GM21381 (cell line): Measurements from ENCODE around the gene RAB11FIP4.
A peak's percentile ranks its signal among the peaks of the same experiment; 100 is the strongest.

ENCODE experiments used
- ATAC-seq: cut with Tn5 transposase; IDR thresholded peaks from one replicate; pipeline ENCODE4 v1.9.1; 2021; ENCODE audit warnings: mild to moderate bottlenecking, moderate library complexity; ENCODE audit not compliant: unreplicated experiment

Gene RAB11FIP4

GRCh38 chr17:31481783-31482081 lies 90.3 kb downstream of the RAB11FIP4 start:
- ATAC-seq: no peak

DNA sequence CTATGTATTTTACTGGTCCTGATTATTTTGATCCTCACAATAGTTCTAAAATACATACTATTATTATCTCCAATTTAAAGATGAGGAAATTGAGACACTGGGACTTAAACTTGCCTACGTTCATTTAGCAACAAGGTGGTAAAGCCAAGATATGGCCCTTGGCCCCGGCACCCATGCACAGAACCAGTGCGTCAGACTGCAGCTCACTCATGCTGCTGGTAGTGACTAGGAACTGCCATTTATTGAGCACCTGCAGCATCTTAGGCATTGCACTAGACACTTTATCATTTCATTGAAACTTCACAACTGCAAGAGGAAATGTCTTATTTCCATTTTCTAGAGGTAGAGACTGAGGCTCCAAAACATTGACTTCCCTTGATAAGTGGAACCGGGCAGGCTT lies 93.3 kb downstream of the RAB11FIP4 start:
- ATAC-seq: no peak

- no peak for ATAC-seq
Observed at GRCh38 chr17:31486351-31487062, 95.0 kb downstream of the RAB11FIP4 start.

GRCh38 chr17:31487063-31487647 lies 95.7 kb downstream of the RAB11FIP4 start:
- ATAC-seq: no peak

- peak; percentile 78 for ATAC-seq
Observed at GRCh38 chr17:31487648-31488263, 96.3 kb downstream of the RAB11FIP4 start.

DNA sequence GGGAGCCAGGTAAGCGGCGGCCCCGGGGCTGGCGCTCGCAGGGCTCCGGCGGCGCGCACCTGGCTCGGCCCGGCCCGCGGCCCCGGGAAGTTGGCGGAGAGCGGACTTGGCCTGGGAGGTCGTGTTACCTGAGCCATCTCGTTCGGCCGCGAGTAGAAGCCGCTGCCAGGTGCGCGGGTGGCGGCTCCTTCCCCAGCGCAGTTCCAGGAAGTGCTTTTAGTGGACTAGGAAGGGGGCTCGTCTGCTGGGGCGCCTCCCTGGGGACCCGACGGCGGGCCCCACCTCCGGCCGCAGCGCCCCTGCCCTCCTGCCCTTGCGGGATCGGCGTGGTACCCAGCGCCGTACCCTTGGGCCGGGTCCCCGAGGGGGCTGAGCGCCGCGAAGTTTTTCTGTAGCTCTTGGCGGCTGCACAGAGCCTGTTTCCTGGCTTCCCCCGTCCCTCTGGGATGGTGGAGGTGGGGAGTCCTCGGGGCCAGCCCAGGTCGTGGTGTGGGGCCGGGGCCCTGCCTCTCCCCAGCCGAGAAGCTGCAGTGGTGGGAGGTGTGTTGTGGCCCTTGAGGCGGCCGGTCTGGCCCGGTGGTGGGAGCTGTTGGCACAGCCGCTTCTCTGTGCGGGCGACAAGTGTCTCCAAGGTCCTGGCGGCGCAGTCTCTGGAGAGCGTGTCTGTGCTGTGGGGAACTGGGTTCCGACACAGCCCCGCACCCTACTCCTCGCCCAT lies 96.9 kb downstream of the RAB11FIP4 start:
- ATAC-seq: peak; percentile 1

GRCh38 chr17:31488982-31489294 lies 97.5 kb downstream of the RAB11FIP4 start:
- ATAC-seq: no peak

DNA sequence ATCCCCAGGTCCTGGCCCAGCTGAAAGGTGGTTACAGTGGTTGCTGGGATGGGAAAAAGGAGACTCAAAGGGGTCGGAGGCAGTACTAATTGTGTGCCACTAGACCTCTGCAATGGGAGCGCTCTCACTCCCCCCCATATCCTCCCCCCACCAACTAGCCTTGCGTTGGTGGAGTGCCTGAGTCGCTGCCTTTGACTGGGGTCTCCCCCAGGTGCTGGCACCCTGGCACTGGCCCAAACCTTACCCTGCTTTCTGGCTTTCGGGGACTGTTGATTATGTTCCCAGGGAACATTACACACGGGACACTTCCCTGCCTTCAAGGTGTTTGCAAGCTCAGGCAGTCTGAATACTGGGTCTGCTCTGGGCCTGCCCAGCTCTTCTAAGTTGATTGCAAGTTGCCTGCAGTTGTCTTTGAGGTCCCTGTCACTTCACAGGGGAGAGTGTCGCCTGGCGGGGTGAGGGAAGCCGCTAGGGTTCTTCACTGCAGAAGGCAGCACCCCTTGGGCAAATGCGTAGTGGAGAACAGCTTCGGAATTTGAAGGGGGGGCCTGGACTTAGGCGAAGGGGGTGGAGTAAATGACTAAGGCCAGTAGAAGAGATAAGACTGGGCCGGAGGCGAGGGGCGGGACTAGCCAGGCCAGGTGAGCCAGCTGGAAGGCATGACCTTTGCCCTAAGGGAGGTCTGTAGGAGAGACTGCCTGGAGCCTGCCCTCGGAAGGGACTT lies 98.0 kb downstream of the RAB11FIP4 start:
- no peak for ATAC-seq

DNA sequence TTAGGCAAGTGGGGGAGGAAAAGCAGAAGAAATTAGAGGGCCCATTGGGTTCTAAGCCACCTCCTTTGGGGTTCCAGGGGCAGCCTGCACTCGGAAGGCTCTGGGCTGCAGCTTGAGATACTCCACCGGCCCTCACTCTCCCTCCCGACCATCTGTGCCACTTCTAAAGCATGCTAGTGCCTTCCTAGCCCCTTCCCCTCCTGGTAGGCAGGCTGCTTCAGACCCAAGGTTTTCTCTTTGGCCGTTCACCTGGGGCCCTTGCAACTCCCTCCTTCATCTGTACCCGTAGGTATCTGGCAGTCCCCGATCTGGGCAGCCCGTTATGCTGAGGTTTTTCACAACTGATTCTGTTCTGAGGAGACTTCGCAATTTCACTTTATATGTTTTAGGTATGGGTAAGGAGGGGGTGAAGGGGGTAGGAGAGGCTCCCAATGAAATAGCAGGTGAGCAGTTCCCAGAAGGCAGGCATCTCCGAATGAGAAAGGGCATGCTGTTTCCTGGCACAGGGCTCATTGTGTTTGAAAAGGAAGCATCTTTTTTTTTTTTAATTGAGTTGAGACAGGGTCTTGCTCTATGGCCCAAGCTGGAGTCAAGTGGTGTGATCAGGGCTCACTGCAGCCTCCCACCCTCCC lies 98.7 kb downstream of the RAB11FIP4 start:
- ATAC-seq: no peak

- no peak for ATAC-seq
Observed at GRCh38 chr17:31490671-31491375, 99.3 kb downstream of the RAB11FIP4 start.

GRCh38 chr17:31491376-31492131 lies 100.1 kb downstream of the RAB11FIP4 start:
- peak; percentile 18 for ATAC-seq

DNA sequence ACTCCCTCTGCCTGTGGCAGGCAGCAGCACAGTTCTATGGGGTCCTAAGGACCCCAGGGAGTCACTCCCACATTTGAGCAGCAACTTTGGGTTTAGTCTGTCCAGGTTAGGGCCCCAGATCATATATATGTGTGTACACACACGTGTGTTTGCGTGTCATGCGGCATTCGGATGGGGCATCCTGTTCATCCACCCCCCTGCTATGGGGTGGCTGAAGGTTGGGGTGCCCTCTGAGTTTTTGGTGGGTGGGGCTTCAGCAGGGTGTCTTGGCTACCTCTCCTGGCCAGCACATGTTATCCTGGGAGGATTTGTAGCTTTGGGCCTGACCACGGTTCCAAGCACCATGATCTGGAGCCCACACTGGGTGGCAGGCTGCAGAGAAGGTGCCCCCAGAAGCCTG lies 100.7 kb downstream of the RAB11FIP4 start:
- ATAC-seq: no peak

- ATAC-seq: no peak
Observed at GRCh38 chr17:31492880-31493655, 101.6 kb downstream of the RAB11FIP4 start.

- ATAC-seq: no peak
Observed at GRCh38 chr17:31493656-31494155, 102.2 kb downstream of the RAB11FIP4 start.

DNA sequence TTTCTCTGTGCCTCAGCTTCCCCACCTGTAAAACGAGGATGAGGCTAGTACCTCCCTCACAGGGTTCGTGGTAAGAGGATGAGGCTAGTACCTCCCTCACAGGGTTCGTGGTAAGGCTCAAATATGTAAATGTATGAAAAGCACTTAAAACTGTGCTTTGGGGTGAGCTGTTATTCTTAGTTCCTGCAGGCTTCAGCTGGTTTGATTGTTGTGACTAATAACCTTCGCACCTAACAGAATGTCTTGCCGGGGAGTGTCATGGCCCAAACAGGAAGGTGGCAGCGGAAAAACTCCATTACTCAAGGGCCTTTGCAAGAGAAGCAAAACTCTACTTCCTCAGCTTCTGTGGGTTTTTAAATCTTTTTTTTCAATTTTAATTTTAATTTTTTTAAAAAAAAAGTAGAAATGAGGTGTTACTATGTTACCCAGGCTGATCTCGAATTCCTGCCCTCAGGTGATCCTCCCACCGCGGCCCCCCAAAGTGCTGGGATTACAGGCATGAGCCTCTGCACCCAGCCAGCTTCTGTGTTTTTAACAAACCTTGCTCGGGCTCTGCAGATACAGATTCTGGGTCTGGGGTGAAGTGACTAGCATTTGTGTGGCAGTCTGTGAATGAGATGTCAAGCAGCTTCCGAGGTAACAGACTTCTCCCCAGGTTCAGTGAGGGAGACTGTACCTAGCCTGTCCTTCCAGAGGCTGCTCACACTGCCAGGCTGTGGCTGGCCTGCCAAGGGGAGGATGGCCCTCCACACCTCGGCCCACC lies 103.0 kb downstream of the RAB11FIP4 start:
- ATAC-seq: peak; percentile 45

DNA sequence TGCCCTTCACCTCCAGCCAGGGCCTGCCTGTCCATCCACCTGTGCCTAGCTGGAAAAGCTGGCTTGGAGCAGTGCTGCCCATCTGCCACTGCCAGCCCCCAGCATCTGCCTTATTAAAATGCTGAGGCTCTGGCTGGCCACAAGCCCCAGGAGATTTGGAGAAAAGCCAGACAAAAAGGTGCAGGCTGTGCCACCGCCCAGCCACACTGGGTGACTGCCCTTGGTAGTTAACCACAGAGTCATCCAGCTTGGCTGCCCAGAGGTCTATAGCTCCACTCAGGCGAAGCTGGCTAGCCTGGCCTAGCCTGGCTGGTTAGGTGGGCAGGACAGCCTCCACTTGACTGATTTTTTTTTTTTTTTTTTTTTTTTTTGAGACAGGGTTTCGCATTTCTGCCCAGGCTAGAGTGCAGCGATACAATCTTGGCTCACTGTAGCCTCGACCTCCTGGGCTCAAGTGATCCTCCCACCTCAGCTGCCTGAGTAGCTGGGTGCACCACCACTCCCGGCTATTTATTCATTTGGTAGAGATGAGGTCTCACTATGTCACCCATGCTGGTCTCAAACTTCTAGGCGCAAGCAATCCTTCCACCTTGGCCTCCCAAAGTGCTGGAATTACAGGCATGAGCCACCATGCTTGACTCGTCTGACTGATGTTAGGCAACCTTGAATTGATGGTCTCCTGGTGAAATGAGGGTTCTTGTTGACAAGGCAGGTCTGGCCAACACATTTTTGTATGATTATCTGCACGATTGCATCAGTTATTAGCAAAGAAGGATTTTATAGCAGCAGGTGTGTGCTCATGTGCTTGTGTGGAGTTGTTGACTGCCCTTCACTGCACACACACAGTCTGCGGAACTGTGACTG lies 103.8 kb downstream of the RAB11FIP4 start:
- no peak for ATAC-seq

DNA sequence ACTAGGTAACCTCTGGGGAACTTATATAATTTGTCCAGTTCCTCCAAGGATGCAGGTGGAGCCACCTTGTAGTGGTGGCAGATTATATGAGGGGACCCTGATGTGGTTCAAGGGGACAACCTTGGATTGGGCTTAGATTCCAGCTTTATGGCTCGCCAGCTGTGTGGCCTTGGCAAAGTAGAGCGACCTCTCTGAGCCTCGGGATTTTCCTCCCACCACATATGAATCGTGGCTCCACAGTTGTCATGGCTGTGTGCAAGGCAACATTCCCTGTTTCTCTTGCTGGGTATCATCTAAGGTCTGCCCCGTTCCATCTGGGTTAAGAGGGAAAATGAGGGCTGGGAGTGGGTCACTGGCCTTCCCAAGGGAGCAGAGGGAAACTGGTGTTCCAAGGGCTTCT lies 104.6 kb downstream of the RAB11FIP4 start:
- no peak for ATAC-seq
